Measurements from ENCODE around the gene CCDC97.
A peak's percentile ranks its signal among the peaks of the same experiment; 100 is the strongest.

The CCDC97 gene

GRCh38 chr19:41304706-41305483 lies 5.1 kb upstream of the CCDC97 start:
- no peak for DNase-seq (ENCODE audit: low spot score in 2 of 2)
- H3K4me1 Mint-ChIP-seq = peaks cover 47% of the 10 kb centered on the region
- ATAC-seq (ENCODE audit: low read depth) = no peak
- H3K27ac Mint-ChIP-seq = peak overlapping the region; percentile 100
- H3K4me3 Mint-ChIP-seq = no peak overlapping the region
- peaks cover 24% of the 10 kb centered on the region for H3K36me3 Mint-ChIP-seq
- H3K9me3 Mint-ChIP-seq = no peaks in the 10 kb centered on the region
- H3K27me3 Mint-ChIP-seq = no peaks in the 10 kb centered on the region

GRCh38 chr19:41305927-41306793 lies 3.8 kb upstream of the CCDC97 start:
- Mint-ChIP-seq H3K4me1 (peaks cover 45% of the 10 kb centered on the region), H3K4me3 (no peak overlapping the region), H3K36me3 (peaks cover 24% of the 10 kb centered on the region), H3K27me3 (no peaks in the 10 kb centered on the region), H3K27ac (peak overlapping the region; percentile 100), H3K9me3 (no peaks in the 10 kb centered on the region)
- DNase-seq (ENCODE audit: low spot score in 2 of 2) = no peak
- ATAC-seq (ENCODE audit: low read depth) = no peak

DNA sequence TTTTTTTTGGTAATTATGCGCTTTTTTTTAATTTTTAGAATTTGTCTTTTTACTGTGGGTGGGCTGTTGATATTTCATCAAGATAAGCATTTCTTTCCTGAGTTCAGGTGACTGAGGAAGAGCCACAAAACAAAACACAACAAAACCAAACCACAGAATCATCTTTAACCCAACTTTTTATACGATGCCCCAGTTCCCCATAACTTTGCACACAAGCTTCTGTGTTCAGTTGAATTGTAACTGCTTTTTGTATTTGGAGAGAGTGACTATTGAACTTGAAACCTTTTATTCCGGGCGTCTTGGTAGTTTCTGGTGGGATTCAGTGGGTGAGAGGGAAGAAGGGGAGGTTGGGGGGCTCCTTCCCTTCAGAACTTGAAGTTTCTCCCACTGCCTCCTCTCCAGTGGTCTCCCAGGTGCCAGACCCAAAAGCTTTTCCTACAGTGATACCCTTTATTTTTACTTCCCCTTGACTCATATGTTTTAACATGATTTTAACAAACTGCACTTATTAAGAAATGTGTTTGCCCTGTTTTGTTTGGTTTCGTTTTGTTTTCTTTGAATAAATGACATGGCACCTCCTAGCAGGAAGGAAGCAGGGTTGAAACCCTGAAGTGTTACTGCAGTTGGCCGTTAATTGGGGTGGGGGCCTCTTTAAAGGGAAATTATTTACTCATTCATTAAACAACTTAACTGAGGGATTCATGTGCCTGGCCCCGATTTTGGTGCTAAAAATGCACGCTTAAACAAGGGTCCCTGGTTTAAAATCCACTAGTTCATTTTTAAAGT lies 2.7 kb upstream of the CCDC97 start:
- Mint-ChIP-seq H3K9me3 (no peaks in the 10 kb centered on the region), H3K4me3 (peak overlapping the region; percentile 40), H3K27me3 (no peaks in the 10 kb centered on the region), H3K36me3 (peaks cover 20% of the 10 kb centered on the region), H3K27ac (peak overlapping the region; percentile 100), H3K4me1 (peaks cover 45% of the 10 kb centered on the region)
- DNase-seq (ENCODE audit: low spot score in 2 of 2) (no peak), ATAC-seq (ENCODE audit: low read depth) (no peak)

- no peaks in the 10 kb centered on the region for H3K9me3 Mint-ChIP-seq
- H3K27me3 Mint-ChIP-seq = no peaks in the 10 kb centered on the region
- ATAC-seq (ENCODE audit: low read depth) (peak; percentile 5), DNase-seq (ENCODE audit: low spot score in 2 of 2) (no peak)
- peaks cover 44% of the 10 kb centered on the region for H3K4me1 Mint-ChIP-seq
- peak overlapping the region; percentile 100 for H3K27ac Mint-ChIP-seq
- H3K4me3 Mint-ChIP-seq = peak overlapping the region; percentile 96
- peaks cover 17% of the 10 kb centered on the region for H3K36me3 Mint-ChIP-seq
Observed at GRCh38 chr19:41307954-41308449, 2.0 kb upstream of the CCDC97 start.

GRCh38 chr19:41308450-41309179 lies 1.4 kb upstream of the CCDC97 start:
- ATAC-seq (ENCODE audit: low read depth) = peak; percentile 71
- no peaks in the 10 kb centered on the region for H3K9me3 Mint-ChIP-seq

GRCh38 chr19:41309180-41310032 lies 566 bp upstream of the CCDC97 start:
- Mint-ChIP-seq H3K27ac (peak overlapping the region; percentile 100), H3K4me3 (peak overlapping the region; percentile 96), H3K27me3 (no peaks in the 10 kb centered on the region), H3K4me1 (peaks cover 47% of the 10 kb centered on the region), H3K36me3 (peaks cover 18% of the 10 kb centered on the region), H3K9me3 (no peaks in the 10 kb centered on the region)
- ATAC-seq (ENCODE audit: low read depth) = no peak
- no peak for DNase-seq (ENCODE audit: low spot score in 2 of 2)

More at GRCh38 chr19:41308450-41309179, 1.4 kb upstream of the CCDC97 start:
- peaks cover 23% of the 10 kb centered on the region for H3K36me3 Mint-ChIP-seq
- peak overlapping the region; percentile 96 for H3K4me3 Mint-ChIP-seq
- peak; percentile 96 to 99 for DNase-seq (ENCODE audit: low spot score in 2 of 2)
- peak overlapping the region; percentile 100 for H3K27ac Mint-ChIP-seq
- H3K27me3 Mint-ChIP-seq = no peaks in the 10 kb centered on the region
- peaks cover 49% of the 10 kb centered on the region for H3K4me1 Mint-ChIP-seq

DNA sequence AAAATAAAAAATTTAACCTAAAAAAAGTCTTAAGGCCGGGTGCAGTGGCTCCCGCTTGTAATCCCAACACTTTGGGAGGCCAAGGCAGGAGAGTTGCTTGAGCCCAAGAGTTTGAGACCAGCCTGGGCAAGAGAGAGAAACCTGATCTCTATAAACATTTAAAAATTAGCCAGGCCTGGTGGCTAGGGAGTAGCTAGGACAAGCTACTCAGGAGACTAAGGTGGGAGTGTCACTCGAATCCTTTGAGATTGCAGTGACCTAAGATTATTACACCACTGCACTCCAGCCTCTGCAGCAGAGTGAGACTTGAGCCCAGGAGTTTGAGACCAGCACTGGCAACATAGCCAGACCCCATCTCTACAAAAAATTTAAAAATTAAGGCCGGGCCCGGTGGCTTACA lies 1.1 kb downstream of the CCDC97 start:
- Mint-ChIP-seq H3K9me3 (no peaks in the 10 kb centered on the region), H3K4me1 (peaks cover 47% of the 10 kb centered on the region), H3K36me3 (peaks cover 15% of the 10 kb centered on the region), H3K27me3 (no peaks in the 10 kb centered on the region), H3K27ac (peak overlapping the region; percentile 100), H3K4me3 (no peak overlapping the region)
- ATAC-seq (ENCODE audit: low read depth) (no peak), DNase-seq (ENCODE audit: low spot score in 2 of 2) (no peak)

- ATAC-seq (ENCODE audit: low read depth) = no peak
- H3K27me3 Mint-ChIP-seq = no peaks in the 10 kb centered on the region
- peak overlapping the region; percentile 55 for H3K4me3 Mint-ChIP-seq
- no peak for DNase-seq (ENCODE audit: low spot score in 2 of 2)
- H3K36me3 Mint-ChIP-seq = peaks cover 19% of the 10 kb centered on the region
- peaks cover 47% of the 10 kb centered on the region for H3K4me1 Mint-ChIP-seq
- H3K9me3 Mint-ChIP-seq = no peaks in the 10 kb centered on the region
- H3K27ac Mint-ChIP-seq = no peak overlapping the region
Observed at GRCh38 chr19:41311613-41312012, 1.6 kb downstream of the CCDC97 start.

DNA sequence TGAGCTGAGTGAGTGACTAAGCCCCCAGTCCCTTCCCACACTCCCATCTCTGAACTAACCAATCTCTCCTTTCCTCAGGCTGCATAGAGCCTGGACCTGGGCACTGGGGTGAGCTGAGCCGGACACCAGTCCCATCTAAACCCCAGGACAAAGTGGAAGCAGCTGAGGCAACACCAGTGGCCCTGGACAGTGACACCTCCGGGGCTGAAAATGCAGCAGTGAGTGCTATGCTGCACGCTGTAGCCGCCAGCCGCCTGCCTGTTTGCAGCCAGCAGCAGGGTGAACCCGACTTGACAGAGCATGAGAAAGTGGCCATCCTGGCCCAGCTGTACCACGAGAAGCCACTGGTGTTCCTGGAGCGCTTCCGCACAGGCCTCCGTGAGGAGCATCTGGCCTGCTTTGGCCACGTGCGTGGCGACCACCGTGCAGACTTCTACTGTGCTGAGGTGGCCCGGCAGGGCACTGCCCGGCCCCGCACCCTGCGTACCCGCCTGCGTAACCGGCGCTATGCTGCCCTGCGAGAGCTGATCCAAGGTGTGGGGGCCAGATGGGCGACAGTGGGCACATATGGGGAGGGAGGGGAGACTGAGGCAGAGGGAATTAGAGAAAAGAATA lies 6.4 kb downstream of the CCDC97 start:
- no peak for ATAC-seq (ENCODE audit: low read depth)
- peaks cover 39% of the 10 kb centered on the region for H3K36me3 Mint-ChIP-seq
- H3K27me3 Mint-ChIP-seq = no peaks in the 10 kb centered on the region
- H3K4me3 Mint-ChIP-seq = no peak overlapping the region
- no peak for DNase-seq (ENCODE audit: low spot score in 2 of 2)
- H3K4me1 Mint-ChIP-seq = peaks cover 25% of the 10 kb centered on the region
- peaks cover 2% of the 10 kb centered on the region for H3K9me3 Mint-ChIP-seq
- peak overlapping the region; percentile 59 for H3K27ac Mint-ChIP-seq

DNA sequence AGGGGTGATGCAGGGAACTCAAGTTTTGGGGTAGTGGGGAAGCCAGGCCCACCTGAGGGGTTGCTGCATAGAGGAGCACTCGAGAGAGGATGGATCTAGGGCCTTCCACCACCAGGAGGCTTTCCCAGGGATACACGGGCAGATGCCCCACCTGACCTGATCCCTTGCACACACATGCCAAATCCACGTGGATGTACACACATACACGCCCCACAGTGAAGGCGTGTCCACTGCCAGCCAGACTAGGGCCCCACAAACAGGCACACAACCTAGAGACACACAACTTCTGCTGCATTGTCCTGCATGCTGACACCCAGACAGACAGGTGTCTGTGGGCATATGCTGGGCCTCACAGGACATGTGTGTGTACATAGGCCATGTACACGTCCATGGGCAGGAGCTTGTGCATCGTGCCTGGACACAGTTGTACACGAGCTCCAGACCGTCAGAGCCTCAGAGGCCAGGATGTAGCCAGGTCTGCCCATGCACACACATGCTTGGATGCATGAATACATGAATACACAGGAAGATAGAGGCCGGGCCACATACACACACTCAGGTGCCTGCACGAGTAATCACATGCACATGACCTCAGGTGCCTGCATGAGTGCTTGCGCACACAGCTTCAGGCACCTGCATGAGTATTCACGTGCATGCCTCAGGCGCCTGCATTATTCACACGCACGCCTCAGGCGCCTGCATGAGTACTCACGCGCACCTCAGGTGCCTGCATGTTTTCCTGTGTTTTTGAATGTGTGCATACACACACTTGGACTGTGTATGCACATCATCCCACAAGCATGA lies 8.9 kb downstream of the CCDC97 start:
- DNase-seq (ENCODE audit: low spot score in 2 of 2) (no peak), ATAC-seq (ENCODE audit: low read depth) (no peak)
- no peak overlapping the region for H3K4me3 Mint-ChIP-seq
- peaks cover 23% of the 10 kb centered on the region for H3K4me1 Mint-ChIP-seq
- peaks cover 34% of the 10 kb centered on the region for H3K36me3 Mint-ChIP-seq
- H3K27me3 Mint-ChIP-seq = no peaks in the 10 kb centered on the region
- peaks cover 2% of the 10 kb centered on the region for H3K9me3 Mint-ChIP-seq
- no peak overlapping the region for H3K27ac Mint-ChIP-seq

DNA sequence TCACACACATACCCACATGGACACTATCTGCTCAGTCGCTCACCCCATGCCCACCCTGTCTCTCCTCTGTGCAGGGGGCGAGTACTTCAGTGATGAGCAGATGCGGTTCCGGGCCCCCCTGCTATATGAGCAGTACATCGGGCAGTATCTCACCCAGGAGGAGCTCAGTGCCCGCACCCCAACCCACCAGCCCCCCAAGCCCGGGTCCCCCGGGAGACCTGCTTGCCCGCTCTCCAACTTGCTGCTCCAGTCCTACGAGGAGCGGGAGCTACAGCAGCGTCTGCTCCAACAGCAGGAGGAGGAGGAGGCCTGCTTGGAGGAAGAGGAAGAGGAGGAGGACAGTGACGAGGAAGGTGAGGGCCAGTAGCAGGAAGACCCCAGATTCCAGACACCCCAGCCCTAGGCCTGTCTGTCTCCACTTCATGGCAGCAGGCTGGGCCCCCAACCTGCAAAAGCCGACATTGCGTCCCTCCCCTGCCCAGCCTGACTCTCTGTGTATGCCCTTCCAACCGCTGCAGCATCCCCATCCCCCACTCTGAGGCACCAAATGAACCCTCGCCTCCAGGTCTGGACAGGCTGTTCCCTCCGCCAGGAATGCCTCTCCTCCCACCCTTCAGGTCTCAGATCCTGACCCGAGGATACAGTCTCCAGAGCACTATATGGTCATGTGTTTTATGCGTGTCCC lies 9.7 kb downstream of the CCDC97 start:
- H3K36me3 Mint-ChIP-seq = peaks cover 34% of the 10 kb centered on the region
- H3K4me3 Mint-ChIP-seq = no peak overlapping the region

More for the DNA sequence above, 9.7 kb downstream of the CCDC97 start:
- H3K27me3 Mint-ChIP-seq = no peaks in the 10 kb centered on the region
- ATAC-seq (ENCODE audit: low read depth) = no peak
- peaks cover 28% of the 10 kb centered on the region for H3K4me1 Mint-ChIP-seq
- H3K9me3 Mint-ChIP-seq = peaks cover 2% of the 10 kb centered on the region
- no peak for DNase-seq (ENCODE audit: low spot score in 2 of 2)
- H3K27ac Mint-ChIP-seq = no peak overlapping the region
